GM21825 (cell line): ENCODE results near the gene IRF1.

Source experiments
- ATAC-seq: cut with Tn5 transposase; IDR thresholded peaks from one replicate; pipeline ENCODE4 v1.9.1; 2021; ENCODE audit warnings: mild to moderate bottlenecking, moderate library complexity; ENCODE audit not compliant: unreplicated experiment

IRF1 gene

GRCh38 chr5:132500931-132501628 lies 10.5 kb upstream of the IRF1 start:
- ATAC-seq = peak; percentile 29

DNA sequence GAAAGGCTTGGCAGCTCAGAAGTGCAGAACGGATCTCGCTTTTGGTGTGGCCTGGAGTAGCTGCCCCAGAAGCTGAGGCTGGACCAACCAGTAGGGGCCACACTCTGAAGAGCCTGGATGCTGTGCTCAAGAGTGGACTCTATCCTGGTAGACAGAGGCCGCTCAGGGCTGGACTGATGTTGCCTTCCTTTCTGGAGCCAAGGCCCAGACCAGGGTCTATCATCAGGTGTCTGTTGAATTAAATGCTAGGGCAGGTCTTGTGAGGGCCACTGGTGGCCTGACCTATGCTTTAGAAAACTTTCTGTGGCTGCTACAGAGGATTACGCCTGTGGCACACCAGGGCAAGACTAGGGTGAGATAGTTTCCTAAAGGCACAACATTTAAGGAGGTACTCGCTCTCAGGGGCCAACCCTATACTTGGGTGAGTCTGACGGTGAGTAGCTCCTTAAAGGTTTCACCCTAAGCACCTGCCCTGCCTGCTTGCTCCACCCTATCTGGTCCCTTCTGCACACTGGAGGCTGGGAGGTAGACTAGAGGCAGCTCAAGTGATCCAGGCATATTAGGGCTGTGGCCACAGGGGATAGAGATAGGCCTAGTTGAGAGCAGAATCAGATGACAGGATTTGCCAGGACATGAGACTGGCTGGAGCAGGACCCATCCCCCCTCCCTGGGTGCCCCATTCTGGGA lies 9.8 kb upstream of the IRF1 start:
- no peak for ATAC-seq

DNA sequence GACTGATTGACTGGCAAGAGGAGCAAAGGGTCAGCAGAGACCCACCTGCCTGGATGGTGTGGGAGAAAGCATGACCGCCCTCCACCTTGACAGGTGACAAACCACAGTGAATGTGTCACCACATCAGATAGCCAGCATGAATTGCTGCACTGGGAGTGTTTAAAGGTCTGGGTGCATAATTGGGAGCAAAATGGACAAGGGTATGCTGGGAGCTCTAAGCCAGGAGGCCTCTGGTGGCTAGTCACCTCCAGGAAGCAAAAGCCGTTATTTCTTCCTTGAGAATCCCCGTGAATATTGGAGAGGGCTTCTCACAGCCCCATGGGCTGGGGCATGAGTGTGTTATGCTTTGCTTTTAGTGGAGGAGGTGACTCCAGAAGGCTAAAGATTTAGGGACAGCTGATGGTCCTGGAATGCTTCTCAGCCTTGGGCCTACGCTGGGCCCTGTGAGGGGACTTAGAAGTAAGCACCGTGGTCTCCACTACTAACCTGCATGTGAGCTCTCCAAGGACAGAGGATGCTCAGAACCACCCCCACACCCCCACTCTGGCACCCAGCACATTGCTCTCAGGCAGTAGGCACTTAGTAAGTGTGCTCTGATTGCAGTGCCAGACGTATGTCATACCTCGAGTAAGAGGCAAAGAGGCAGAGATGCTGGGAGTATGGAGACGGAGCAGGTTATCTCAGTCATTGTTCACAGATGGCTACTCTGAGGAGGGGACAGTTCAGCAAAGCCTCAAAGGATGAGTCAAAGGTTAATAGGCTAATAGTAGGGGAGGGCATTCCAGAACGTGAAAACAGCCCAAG lies 9.1 kb upstream of the IRF1 start:
- no peak for ATAC-seq

DNA sequence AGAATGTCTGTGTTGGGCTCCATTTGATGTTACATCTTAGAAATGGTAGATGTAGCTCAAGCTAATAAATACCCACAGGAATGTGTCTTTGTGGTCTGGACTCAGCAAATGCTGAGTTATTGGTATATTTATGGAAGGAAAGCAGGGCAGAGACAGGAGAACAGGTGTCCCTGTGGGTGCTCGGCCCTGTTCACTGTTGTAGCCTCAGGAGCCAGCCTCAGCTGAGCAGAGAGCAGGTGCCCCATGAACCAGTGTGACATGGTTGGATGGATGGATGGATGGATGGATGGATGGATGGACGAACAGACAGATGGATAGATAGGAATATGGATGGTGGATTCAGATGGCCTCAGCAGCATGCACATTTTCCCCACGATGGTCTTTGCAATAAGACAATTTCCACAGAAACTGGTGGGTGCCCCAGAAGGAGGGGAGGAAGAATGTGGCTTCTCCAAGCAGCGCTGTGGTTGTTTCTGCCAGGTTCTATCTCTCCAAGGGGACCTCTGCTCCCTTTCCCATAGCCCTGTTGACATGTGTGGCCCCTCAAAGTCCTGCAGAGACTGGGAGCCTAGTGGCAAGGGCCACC lies 8.2 kb upstream of the IRF1 start:
- ATAC-seq = no peak

GRCh38 chr5:132498152-132498551 lies 7.6 kb upstream of the IRF1 start:
- no peak for ATAC-seq

GRCh38 chr5:132497488-132497997 lies 7.0 kb upstream of the IRF1 start:
- ATAC-seq = no peak

GRCh38 chr5:132496631-132497487 lies 6.3 kb upstream of the IRF1 start:
- peak; percentile 38 for ATAC-seq

GRCh38 chr5:132496191-132496630 lies 5.6 kb upstream of the IRF1 start:
- ATAC-seq = peak; percentile 36

DNA sequence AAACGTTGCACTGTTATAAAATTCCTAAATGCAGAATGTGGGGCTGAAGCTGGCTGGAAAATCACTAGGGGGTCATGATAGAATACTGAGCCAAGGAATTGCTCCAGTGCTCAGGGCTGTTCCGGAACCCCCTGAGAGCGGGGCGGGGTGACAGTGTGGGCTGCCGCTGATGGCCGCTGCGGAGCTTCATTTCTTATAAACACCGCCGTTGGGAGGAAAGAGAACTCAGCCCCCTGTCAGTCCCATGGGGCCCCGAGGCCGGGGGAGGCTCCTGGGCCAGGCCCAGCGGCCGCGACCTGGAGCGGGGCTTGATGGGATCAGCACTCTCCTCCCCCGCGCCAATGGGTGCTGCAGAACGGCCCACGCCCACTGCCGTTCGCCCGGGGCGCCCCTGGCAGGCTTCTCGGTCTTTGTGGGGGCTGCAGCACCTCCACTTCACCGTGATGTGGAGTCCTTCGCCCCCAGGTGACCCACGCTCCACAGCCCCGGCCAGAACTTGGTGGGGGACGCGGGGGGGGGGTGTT lies 5.2 kb upstream of the IRF1 start:
- ATAC-seq = peak; percentile 34

DNA sequence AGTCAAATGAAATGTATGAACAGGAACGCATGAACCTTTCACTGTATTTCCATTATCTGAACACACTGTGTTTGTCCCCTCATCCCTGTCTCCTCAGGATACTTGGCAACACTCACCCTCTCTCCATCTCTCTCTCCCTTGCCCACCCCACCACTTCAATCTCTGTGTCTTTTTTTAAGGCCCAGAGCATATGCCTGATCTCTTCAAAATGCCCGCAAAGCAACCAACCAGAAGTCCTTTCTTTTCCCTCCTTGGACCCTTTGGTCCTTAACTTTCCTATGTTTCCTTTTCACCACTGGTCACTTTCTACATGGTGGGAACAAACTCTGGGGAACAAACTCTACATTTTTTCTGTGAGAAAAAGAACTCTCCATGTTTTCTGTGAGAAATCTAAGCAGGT lies 3.2 kb upstream of the IRF1 start:
- ATAC-seq = no peak

DNA sequence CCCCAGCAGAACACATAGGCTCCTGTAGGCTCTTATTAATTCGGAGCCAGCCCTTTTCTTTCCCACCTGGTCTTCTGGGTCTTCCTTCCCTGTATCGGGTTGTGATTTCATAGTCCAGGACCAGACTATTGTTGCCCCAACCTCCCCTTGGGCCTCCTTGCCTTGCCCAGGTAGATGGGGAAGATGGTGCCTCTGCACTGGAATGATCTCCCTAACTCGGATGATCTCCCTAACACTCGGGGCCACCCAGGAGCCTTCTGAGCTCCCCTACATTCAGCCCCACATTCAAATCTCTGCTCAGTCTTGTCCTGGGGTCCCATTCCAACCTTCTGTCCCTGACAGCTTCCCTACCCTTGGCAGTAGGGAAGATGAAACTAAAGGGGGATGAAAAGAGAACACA lies 2.7 kb upstream of the IRF1 start:
- no peak for ATAC-seq

DNA sequence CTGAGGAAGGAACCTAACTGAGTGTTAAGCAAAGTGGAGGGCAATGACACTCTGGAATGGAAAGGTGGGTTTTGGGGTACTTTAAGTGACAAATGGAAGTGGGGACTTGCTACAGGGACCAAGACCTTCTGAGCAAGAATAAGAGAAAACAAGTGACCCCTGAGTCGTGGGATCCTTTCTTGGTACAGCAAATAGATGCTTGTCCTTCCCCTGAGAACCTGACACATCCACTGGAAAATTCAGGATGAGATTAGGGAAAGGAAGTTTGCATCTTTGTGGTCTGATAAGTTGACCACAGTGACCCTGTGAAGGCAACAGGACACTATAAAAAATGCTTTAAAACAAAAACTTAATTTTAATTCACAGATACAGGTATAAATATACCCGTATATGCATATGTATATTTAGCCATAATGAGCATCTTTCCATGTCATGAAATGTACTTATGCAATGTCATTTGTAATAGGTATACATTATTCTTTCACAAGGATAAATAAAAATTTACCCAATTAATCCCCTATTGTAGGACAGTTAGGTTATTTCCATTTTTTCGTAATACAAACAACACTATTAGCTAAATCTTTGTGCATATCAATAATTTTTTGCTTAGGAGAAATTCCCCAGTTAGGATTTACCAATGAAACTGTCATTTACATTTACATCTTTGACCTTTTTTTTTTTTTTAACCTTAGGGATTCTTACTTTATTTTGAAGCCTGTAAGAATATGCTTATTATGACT lies 2.0 kb upstream of the IRF1 start:
- no peak for ATAC-seq

DNA sequence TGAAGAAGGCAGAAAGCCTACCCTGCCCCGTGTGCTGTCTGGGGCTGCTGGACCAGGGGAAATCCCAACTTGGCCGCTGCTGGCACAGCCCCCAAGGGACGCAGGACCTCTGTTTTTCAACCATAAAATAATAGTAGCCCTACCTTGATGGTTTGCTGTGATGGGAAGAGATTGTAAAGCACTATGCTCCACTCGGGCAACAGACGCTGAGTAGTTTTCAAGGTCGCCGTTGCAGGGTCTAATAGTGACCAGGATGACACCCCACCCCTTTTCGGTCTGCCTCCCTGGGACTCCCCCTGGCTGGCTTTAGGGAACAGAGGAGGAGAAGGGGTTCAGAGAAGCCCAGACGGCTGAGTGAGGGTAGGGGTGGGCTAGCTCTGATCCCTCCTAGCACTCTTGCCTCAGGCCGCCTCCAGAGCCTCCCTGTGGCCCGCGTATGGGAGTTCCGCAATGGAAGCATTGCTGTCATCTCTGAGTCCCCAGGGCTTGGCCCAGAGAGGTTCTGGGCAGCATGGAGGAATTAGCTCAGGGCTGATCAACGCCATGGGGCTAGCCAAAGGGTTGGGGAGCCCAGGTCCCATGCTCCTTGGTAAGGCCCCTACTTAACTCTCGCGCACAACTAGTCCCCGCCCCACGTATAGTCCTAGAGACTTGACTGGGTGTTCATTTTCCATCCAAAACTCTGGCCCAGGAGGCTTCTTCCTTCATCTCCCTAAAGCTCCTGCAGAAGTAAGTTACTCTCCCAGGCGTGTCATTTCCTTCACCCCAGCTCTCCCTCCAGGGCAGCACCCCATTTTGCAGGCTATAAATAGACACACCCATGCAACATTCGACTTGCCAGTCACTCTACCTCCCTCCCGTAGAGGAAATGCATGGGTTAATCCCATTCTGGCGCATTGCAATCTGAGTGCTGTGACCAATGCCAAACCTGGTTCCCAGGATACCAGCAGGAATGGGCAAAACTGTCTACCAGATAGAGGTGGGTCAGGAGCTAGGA lies 1.1 kb upstream of the IRF1 start:
- peak; percentile 21 for ATAC-seq

DNA sequence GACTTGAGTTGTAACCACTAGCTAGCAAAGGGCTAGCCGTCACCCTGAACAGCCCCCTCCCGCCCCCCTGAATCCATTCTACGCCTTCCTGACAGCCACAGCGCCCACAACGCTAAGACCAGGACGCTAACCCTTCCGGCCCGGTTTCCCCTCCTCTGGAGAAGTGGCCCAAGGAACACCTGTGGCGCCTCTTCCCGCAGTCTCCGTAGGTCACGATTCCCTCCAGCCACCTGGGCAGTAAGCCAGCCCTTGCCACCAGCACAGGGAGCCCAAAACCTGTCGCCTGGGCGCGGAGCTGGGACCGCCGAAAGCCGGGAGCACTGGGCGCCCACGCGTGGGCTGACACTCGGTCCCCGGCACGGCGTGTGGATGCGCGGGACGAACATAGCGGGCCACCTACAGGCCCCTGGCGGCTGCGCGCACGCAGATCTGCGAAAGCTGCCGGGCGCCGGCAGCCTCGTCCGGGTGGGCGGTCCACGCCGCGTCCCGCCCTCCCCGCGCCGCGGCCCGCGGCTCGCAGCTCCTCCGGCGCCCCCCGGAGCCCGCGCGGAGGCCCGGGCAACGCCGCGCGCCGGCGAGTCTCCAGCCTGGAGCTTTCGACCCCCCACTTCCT lies 596 bp downstream of the IRF1 start:
- ATAC-seq = peak; percentile 21

DNA sequence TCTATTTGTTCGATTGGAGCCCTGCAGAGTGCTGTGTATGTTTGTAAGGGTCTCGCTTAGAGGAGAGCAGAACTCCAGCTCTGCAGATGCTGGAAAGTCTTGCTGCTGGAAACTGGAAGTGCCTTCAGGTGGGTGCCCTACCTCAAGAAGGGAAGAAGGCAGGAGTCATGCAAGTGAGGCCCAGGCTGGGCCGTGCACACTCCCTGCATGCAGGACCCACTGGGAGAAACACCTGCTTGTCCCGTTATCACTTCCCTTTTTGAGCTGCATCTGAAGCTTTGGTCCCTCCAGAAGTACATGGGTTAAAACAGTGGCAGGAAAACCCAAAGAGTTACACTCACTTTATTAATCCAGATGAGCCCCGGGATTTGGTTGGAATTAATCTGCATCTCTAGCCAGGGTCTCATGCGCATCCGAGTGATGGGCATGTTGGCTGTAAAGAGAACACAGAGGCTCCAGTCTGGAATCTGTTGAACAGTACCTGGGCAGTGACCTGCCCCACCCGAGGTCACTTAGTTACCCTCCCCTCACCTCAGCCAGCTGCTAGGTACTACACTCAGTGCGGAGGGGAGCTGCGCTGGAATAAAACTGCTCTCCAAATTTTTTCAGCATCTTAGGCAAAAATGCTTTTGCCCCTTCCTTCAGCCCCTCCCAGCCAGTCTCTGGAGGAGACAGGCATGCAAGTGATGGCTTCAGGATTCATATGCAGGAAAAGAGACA lies 1.4 kb downstream of the IRF1 start:
- ATAC-seq = no peak

DNA sequence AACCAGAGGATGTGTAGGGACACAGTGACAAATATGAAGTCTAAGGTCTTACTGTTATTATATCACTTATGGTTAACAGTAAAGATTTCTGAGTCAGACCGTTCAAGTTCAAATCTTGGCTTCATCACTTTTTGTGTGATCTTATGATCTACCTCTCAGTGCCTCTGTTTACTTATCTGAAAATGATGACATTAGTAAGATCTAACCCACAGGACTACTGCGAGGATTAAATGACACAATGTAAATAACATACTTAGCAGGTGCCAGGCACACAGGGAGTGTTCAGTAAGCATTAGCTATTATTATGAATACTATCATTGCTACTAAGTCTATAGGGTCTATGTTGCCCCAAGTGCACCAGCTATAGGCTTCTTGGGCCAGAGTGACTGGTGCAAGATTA lies 2.0 kb downstream of the IRF1 start:
- ATAC-seq = no peak
